K562 (cell line): ENCODE measurements around the gene MAST4.

Experiments used
- CBX3 ChIP-seq, 2 experiments: IDR thresholded peaks; 1 replicate in 1 of 2; 2 replicates in 1 of 2; pipeline ENCODE4 v1.6.1; 2012; ENCODE audit warnings: inconsistent platforms in 2 of 2, low read length in 2 of 2, borderline replicate concordance in 1 of 2, control low read depth in 1 of 2
- CTCF ChIP-seq, 3 experiments: IDR thresholded peaks in 2 of 3; conservative IDR thresholded peaks in 1 of 3; 2 replicates each; pipeline ENCODE4 v1.5.1; 2011 to 2012; ENCODE audit warnings: low read length in 3 of 3, mild to moderate bottlenecking in 3 of 3, control low read depth in 2 of 3, improper control_type of control experiment in 1 of 3, inconsistent platforms in 1 of 3, low read depth in 1 of 3, mixed read lengths in 1 of 3, moderate library complexity in 1 of 3; ENCODE audit not compliant: insufficient read depth in 2 of 3
- EZH2 ChIP-seq: IDR thresholded peaks from 2 replicates; pipeline ENCODE4 v1.6.1; 2012; ENCODE audit warnings: low read depth, mild to moderate bottlenecking, inconsistent platforms, low read length, borderline replicate concordance
- POLR3A ChIP-seq: IDR thresholded peaks from 2 replicates; pipeline ENCODE4 v1.6.1; 2011; ENCODE audit warnings: borderline replicate concordance, mild to moderate bottlenecking, moderate library complexity; ENCODE audit not compliant: insufficient read length, insufficient read depth; ENCODE audit errors: extremely low read depth
- ZNF282 ChIP-seq: sonication (generic); formaldehyde crosslinking; IDR thresholded peaks from 2 replicates; pipeline ENCODE4 v1.8.1; 2023; ENCODE audit warnings: missing genetic modification reagents
- TF ChIP-seq, protein P1 (sequence below), 2 experiments: fragments of 450-650 bp in 1 of 2; sonication (generic) in 1 of 2; formaldehyde crosslinking; conservative IDR thresholded peaks; 2 replicates each; pipeline versions ENCODE4 v1.4.0 to v1.8.1; 2020 to 2022; ENCODE audit warnings: mild to moderate bottlenecking in 1 of 2, missing genetic modification reagents in 1 of 2

DNA sequence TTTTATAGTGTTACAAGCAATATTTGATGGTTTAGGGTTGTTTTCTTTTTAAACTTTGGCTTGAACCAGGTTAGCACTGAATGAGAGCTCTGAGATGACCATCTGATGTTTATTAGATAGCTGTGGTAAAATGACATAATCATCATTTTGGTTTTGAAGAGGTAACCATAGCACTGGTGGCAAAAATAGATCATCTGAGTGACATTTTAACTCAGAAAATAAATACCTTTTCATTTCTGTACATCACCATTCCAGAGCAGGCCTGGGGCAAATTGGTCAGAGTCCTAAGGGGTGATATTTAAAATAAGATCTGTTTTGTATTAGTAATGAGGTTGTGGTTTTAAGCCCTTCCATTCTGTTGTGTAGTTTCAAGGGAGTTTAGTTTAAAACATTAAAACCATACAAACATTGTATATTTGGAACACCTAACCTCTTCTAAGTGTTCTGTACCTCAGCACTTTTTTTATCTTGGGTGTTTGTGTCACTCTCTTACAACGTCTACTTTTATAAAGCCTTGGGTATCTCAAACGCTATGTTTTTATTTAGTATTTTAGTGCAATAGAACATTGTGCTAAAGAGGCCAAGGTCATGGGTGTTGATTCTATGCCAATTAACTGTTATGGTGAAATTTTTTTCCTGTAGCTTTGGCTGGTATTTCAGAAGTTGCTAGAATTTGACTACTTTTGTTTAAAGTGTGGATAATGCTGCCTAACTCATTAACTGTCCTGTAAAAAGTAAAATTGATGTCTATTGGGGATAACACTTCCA lies 434.3 kb downstream of the MAST4 start:
- TF ChIP-seq CTCF (IDR thresholded peaks at IDR 0.05 in 2 of 3, conservative IDR thresholded peaks at IDR 0.05 in 1 of 3; ENCODE audit: insufficient read depth in 2 of 3, low read depth in 1 of 3, low read length in 3 of 3) (no peak), EZH2 (no peak), ZNF282 (CRISPR knock-in tag) (no peak), POLR3A (no peak), CBX3 (IDR thresholded peaks at IDR 0.05; ENCODE audit: borderline replicate concordance in 1 of 2, low read length in 2 of 2) (no peak)
- TF ChIP-seq, protein P1, sequence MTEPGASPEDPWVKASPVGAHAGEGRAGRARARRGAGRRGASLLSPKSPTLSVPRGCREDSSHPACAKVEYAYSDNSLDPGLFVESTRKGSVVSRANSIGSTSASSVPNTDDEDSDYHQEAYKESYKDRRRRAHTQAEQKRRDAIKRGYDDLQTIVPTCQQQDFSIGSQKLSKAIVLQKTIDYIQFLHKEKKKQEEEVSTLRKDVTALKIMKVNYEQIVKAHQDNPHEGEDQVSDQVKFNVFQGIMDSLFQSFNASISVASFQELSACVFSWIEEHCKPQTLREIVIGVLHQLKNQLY (CRISPR knock-in tag; conservative IDR thresholded peaks at IDR 0.05) = no peak
